Left renal pelvis (tissue), 4 donors: Measurements from ENCODE around the gene IFI16. TPM values are rescaled to one million over a fixed set of nuclear protein-coding genes. Genes with fewer than 3 reads are reported as not detected.

Experiments
- DNase-seq, 4 donors: peaks; one replicate each; pipeline ENCODE4 v3.0.0-alpha.2; 2013; ENCODE audit warnings: low read depth in 4 of 4, low spot score in 3 of 4
- polyA plus RNA-seq, 4 donors: library from polyadenylated mRNA; unstranded; fragments of 120-200 nt; gene quantifications; one replicate each; pipeline ENCODE4 v1.2.1, GENCODE V29; 2013; ENCODE audit not compliant: insufficient read length in 4 of 4

IFI16 gene
- polyA plus RNA-seq, 4 donors: 66.4 to 94.3 (median 68.5) TPM

GRCh38 chr1:159055181-159055641 lies 45.5 kb downstream of the IFI16 start:
- no peak for DNase-seq

GRCh38 chr1:159056069-159056698 lies 46.5 kb downstream of the IFI16 start:
- no peak for DNase-seq

GRCh38 chr1:159058751-159059150 lies 49.0 kb downstream of the IFI16 start:
- DNase-seq: no peak

GRCh38 chr1:159065106-159065505 lies 55.4 kb downstream of the IFI16 start:
- DNase-seq: no peak

GRCh38 chr1:159066108-159066507 lies 56.4 kb downstream of the IFI16 start:
- no peak for DNase-seq

GRCh38 chr1:159067699-159068621 lies 58.3 kb downstream of the IFI16 start:
- no peak for DNase-seq

GRCh38 chr1:159068886-159069285 lies 59.2 kb downstream of the IFI16 start:
- no peak for DNase-seq

GRCh38 chr1:159071970-159072582 lies 62.4 kb downstream of the IFI16 start:
- peak; percentile 16 to 39 (median 29) for DNase-seq

- DNase-seq: no peak
These were observed 66.9 kb downstream of the IFI16 start, which contains the start of gene AIM2 for GRCh38 chr1:159076438-159077119. Gene AIM2, minus strand, starts transcription at chr1:159076766. Its CDS starts 3,267 bp downstream, at chr1:159073499.

- DNase-seq: no peak
These were observed 67.6 kb downstream of the IFI16 start for GRCh38 chr1:159077120-159077961.

- no peak for DNase-seq
These were observed 69.8 kb downstream of the IFI16 start for GRCh38 chr1:159079525-159079924.

- DNase-seq: no peak
These were observed 71.9 kb downstream of the IFI16 start for GRCh38 chr1:159081626-159082025.

- DNase-seq: no peak
These were observed 73.3 kb downstream of the IFI16 start for GRCh38 chr1:159083013-159083412.

GRCh38 chr1:159084152-159084551 lies 74.4 kb downstream of the IFI16 start:
- no peak for DNase-seq

- no peak for DNase-seq
These were observed 75.2 kb downstream of the IFI16 start for GRCh38 chr1:159084867-159085266.

GRCh38 chr1:159088050-159088449 lies 78.3 kb downstream of the IFI16 start:
- DNase-seq: no peak

- no peak for DNase-seq
These were observed 79.0 kb downstream of the IFI16 start for GRCh38 chr1:159088546-159089183.

GRCh38 chr1:159089184-159089791 lies 79.6 kb downstream of the IFI16 start:
- DNase-seq: no peak
